HUDEP-2 (cell line): ENCODE results near the gene RRP15.

Experiments used
- DNase-seq, 76 experiments: peaks; one replicate each; lab custom pipeline; 2025; ENCODE audit not compliant: unreplicated experiment in 76 of 76; lab: John Stamatoyannopoulos, UW

The RRP15 gene

GRCh38 chr1:218382261-218382660 is 97.2 kb downstream of the RRP15 start:
- DNase-seq = no peak

GRCh38 chr1:218383051-218383450 is 98.0 kb downstream of the RRP15 start:
- DNase-seq = no peak

- no peak for DNase-seq
Measured at GRCh38 chr1:218383681-218384080, 98.6 kb downstream of the RRP15 start.

- no peak for DNase-seq
Measured at GRCh38 chr1:218384581-218384993, 99.5 kb downstream of the RRP15 start.
